HEK293 (cell line): ENCODE measurements around the gene ERAP2.
A peak's percentile ranks its signal among the peaks of the same experiment; 100 is the strongest.

ENCODE experiments used
- CTCF ChIA-PET: fragments of 350-600 bp; formaldehyde crosslinking; extraction: SDS; loops from one replicate; lab custom pipeline; 2021; ENCODE audit warnings: antibody characterized with exemption; lab: Yijun Ruan, JAX
- POLR2A ChIA-PET: fragments of 300-600 bp; formaldehyde crosslinking; extraction: SDS; loops from one replicate; lab custom pipeline; 2020; ENCODE audit warnings: antibody characterized with exemption, inconsistent platforms; lab: Yijun Ruan, JAX
- H3K27ac ChIP-seq: fragments of 200-500 bp; sonication (Bioruptor generic); 2 replicates; pipeline ENCODE4 v1.5.1; 2014; ENCODE audit warnings: low read depth, low read length, control low read depth, inconsistent platforms; ENCODE audit errors: extremely low read depth
- H3K36me3 ChIP-seq, 2 experiments: fragments of 200-500 bp in 1 of 2; sonication (Bioruptor generic) in 1 of 2; 1 replicate in 1 of 2; 2 replicates in 1 of 2; pipeline ENCODE4 v1.5.1; 2014 to 2017; ENCODE audit warnings: inconsistent platforms in 2 of 2, low read length in 2 of 2; ENCODE audit not compliant: control insufficient read depth in 2 of 2, insufficient read depth in 1 of 2
- H3K4me1 ChIP-seq: fragments of 200-500 bp; sonication (Bioruptor generic); 2 replicates; pipeline ENCODE4 v1.5.1; 2014; ENCODE audit warnings: mild to moderate bottlenecking, low read length, inconsistent platforms; ENCODE audit not compliant: control insufficient read depth, insufficient read depth
- H3K4me3 ChIP-seq: 2 replicates; pipeline ENCODE4 v1.5.1; 2011; ENCODE audit warnings: low read depth, mild to moderate bottlenecking, control low read depth, low read length, moderate library complexity
- H3K9me3 ChIP-seq: fragments of 200-500 bp; sonication (Bioruptor generic); 2 replicates; pipeline ENCODE4 v1.5.1; 2014; ENCODE audit warnings: low read depth, low read length, inconsistent platforms; ENCODE audit not compliant: control insufficient read depth, insufficient read depth
- CTCF ChIP-seq: fragments of 450-650 bp; formaldehyde crosslinking; IDR thresholded peaks from 2 replicates; pipeline ENCODE4 v1.5.1; 2016; ENCODE audit warnings: missing biosample characterization, missing genetic modification characterization
- GLI2 ChIP-seq: fragments of 450-650 bp; formaldehyde crosslinking; IDR thresholded peaks from 2 replicates; pipeline ENCODE4; 2017; ENCODE audit warnings: missing biosample characterization, missing genetic modification characterization, low read depth, borderline replicate concordance
- GLIS1 ChIP-seq: fragments of 450-650 bp; formaldehyde crosslinking; IDR thresholded peaks from 2 replicates; pipeline ENCODE4 v1.5.1; 2016; ENCODE audit warnings: missing biosample characterization, missing genetic modification characterization
- HOXC10 ChIP-seq: sonication (generic); formaldehyde crosslinking; IDR thresholded peaks from 2 replicates; pipeline ENCODE4 v1.8.1; 2023; ENCODE audit warnings: mild to moderate bottlenecking, missing genetic modification reagents
- MZF1 ChIP-seq: fragments of 450-650 bp; formaldehyde crosslinking; IDR thresholded peaks from 2 replicates; pipeline ENCODE4 v1.5.1; 2017; ENCODE audit warnings: missing biosample characterization, missing genetic modification characterization, borderline replicate concordance
- REPIN1 ChIP-seq: fragments of 450-650 bp; formaldehyde crosslinking; IDR thresholded peaks from 2 replicates; pipeline ENCODE4 v1.5.1; 2017; ENCODE audit warnings: missing biosample characterization, missing genetic modification characterization, low read depth
- REST ChIP-seq: fragments of 450-650 bp; formaldehyde crosslinking; IDR thresholded peaks from 2 replicates; pipeline ENCODE4 v1.5.1; 2016; ENCODE audit warnings: missing biosample characterization, missing genetic modification characterization
- SCRT2 ChIP-seq: fragments of 450-650 bp; formaldehyde crosslinking; IDR thresholded peaks from 2 replicates; pipeline ENCODE4 v1.5.1; 2016; ENCODE audit warnings: missing biosample characterization, missing genetic modification characterization
- ZBTB17 ChIP-seq: fragments of 450-650 bp; formaldehyde crosslinking; IDR thresholded peaks from 2 replicates; pipeline ENCODE4 v1.5.1; 2016; ENCODE audit warnings: missing biosample characterization, missing genetic modification characterization
- ZBTB48 ChIP-seq: fragments of 450-650 bp; formaldehyde crosslinking; IDR thresholded peaks from 2 replicates; pipeline ENCODE4 v1.5.1; 2016; ENCODE audit warnings: missing biosample characterization, missing genetic modification characterization
- ZFP69B ChIP-seq: fragments of 450-650 bp; formaldehyde crosslinking; IDR thresholded peaks from 2 replicates; pipeline ENCODE4 v1.5.1; 2016; ENCODE audit warnings: missing biosample characterization, missing genetic modification characterization
- ZIC2 ChIP-seq: fragments of 450-650 bp; formaldehyde crosslinking; IDR thresholded peaks from 2 replicates; pipeline ENCODE4 v1.5.1; 2016; ENCODE audit warnings: missing biosample characterization, missing genetic modification characterization
- ZNF266 ChIP-seq: fragments of 450-650 bp; formaldehyde crosslinking; IDR thresholded peaks from 2 replicates; pipeline ENCODE4 v1.5.1; 2016; ENCODE audit warnings: missing biosample characterization, missing genetic modification characterization, low read depth
- ZNF292 ChIP-seq: fragments of 450-650 bp; formaldehyde crosslinking; IDR thresholded peaks from 2 replicates; pipeline ENCODE4 v1.5.1; 2016; ENCODE audit warnings: low read depth, missing biosample characterization, missing genetic modification characterization, borderline replicate concordance
- ZNF394 ChIP-seq: fragments of 450-650 bp; formaldehyde crosslinking; IDR thresholded peaks from 2 replicates; pipeline ENCODE4 v1.5.1; 2016; ENCODE audit warnings: missing biosample characterization, missing genetic modification characterization, mild to moderate bottlenecking, moderate library complexity, borderline replicate concordance
- ZNF501 ChIP-seq: fragments of 450-650 bp; formaldehyde crosslinking; IDR thresholded peaks from 2 replicates; pipeline ENCODE4 v1.5.1; 2016; ENCODE audit warnings: missing biosample characterization, missing genetic modification characterization
- ZNF521 ChIP-seq: fragments of 450-650 bp; formaldehyde crosslinking; IDR thresholded peaks from 2 replicates; pipeline ENCODE4 v1.5.1; 2017; ENCODE audit warnings: missing biosample characterization, mild to moderate bottlenecking, missing genetic modification characterization
- ZNF623 ChIP-seq: fragments of 450-650 bp; formaldehyde crosslinking; IDR thresholded peaks from 2 replicates; pipeline ENCODE4 v1.5.1; 2016; ENCODE audit warnings: missing biosample characterization, missing genetic modification characterization
- ZNF626 ChIP-seq: fragments of 450-650 bp; sonication (Bioruptor Pico); formaldehyde crosslinking; IDR thresholded peaks from 2 replicates; pipeline ENCODE4 v1.5.1; 2018; ENCODE audit warnings: missing biosample characterization, missing genetic modification characterization, inconsistent platforms
- ZNF677 ChIP-seq: fragments of 450-650 bp; IDR thresholded peaks from 2 replicates; pipeline ENCODE4 v1.5.0; 2018; ENCODE audit warnings: missing biosample characterization, mild to moderate bottlenecking, missing genetic modification characterization, moderate library complexity
- ZNF707 ChIP-seq: fragments of 450-650 bp; formaldehyde crosslinking; IDR thresholded peaks from 2 replicates; pipeline ENCODE4 v1.5.1; 2016; ENCODE audit warnings: missing biosample characterization, missing genetic modification characterization
- ZNF747 ChIP-seq: fragments of 450-650 bp; formaldehyde crosslinking; IDR thresholded peaks from 2 replicates; pipeline ENCODE4 v1.5.1; 2016; ENCODE audit warnings: missing biosample characterization, missing genetic modification characterization
- ZNF792 ChIP-seq: fragments of 450-650 bp; formaldehyde crosslinking; IDR thresholded peaks from 2 replicates; pipeline ENCODE4 v1.5.1; 2016; ENCODE audit warnings: missing biosample characterization, missing genetic modification characterization

Gene ERAP2

DNA sequence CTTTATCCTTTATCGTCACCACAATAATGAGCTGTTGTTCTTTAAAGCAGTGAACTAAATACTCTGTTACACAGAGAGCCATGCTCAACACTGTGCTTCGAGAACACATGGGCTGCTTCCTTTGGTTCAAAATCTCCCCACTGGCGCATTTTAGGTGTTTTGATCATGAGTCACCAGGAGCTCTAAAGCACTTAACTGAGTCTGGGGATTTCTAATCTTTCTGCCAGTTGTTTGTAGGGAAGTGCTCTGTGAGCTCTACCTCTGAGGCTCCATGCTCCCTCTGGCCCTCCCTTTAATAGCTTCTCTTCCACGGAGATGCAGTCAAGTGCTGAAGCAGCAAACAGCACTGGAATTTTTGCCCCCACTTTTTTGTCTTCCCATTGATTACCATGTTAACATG is 17.0 kb downstream of the ERAP2 start:
- ChIA-PET POLR2A (no interaction called here), CTCF (interaction anchor here (0.6 to 1.4 kb wide), 2 partner anchors 24 to 104 kb away, joined by 3 to 8 read pairs; no protein-coding TSS in a partner anchor)
- no peaks in the 10 kb centered on the region for H3K36me3 ChIP-seq
- TF ChIP-seq ZNF292 (tag by site-specific recombination) (no peak), MZF1 (tag by site-specific recombination) (peak; percentile 62; the same call in 1 of the 2 replicates)
- H3K9me3 ChIP-seq = no peaks in the 10 kb centered on the region
- H3K4me1 ChIP-seq = no peaks in the 10 kb centered on the region
- no peak overlapping the region for H3K27ac ChIP-seq
- no peak overlapping the region for H3K4me3 ChIP-seq

- POLR2A ChIA-PET = no interaction called here
- Histone ChIP-seq H3K9me3 (no peaks in the 10 kb centered on the region), H3K4me1 (no peaks in the 10 kb centered on the region), H3K27ac (no peak overlapping the region), H3K4me3 (no peak overlapping the region), H3K36me3 (no peaks in the 10 kb centered on the region)
- CTCF ChIA-PET = interaction anchor here (0.8 kb wide), 1 partner anchor 27 kb away, joined by 3 read pairs; no protein-coding TSS in a partner anchor
- no peak for TF ChIP-seq ZFP69B
- no peak for TF ChIP-seq HOXC10 (CRISPR knock-in tag)
- TF ChIP-seq REST (tag by site-specific recombination) = no peak
- TF ChIP-seq ZNF266 (tag by site-specific recombination) = no peak
- TF ChIP-seq ZNF747 = no peak
- TF ChIP-seq ZNF792 (tag by site-specific recombination) = no peak
- TF ChIP-seq ZNF394 (tag by site-specific recombination) = no peak
- no peak for TF ChIP-seq ZNF707
- TF ChIP-seq GLIS1 (tag by site-specific recombination) = no peak
- no peak for TF ChIP-seq GLI2 (tag by site-specific recombination)
Measured at GRCh38 chr5:96896276-96896675, 20.0 kb downstream of the ERAP2 start.

DNA sequence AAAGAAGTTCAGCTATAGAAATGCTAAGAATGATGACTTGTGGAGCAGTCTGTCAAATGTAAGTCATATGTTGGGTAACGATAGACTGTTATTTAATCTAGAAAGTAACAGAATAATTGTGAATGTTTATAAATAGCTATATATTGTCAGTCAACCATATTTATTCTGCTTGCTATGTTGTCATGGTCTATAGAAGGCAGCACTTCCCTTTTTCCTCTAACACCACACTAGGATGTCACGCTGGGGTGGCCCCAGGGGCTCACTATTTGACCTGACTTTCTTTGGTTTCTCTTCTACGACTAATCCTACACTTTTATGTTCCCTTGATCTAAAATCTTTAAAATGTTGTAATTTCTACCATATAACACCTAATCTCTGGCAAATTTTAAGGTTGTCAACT is 20.5 kb downstream of the ERAP2 start:
- no peaks in the 10 kb centered on the region for H3K36me3 ChIP-seq

More for the DNA sequence above, 20.5 kb downstream of the ERAP2 start:
- no peak overlapping the region for H3K27ac ChIP-seq
- no peak overlapping the region for H3K4me3 ChIP-seq
- TF ChIP-seq ZNF623 (tag by site-specific recombination) = no peak
- TF ChIP-seq ZNF501 = no peak
- TF ChIP-seq ZNF626 (tag by site-specific recombination) = no peak
- no peak for TF ChIP-seq CTCF (tag by site-specific recombination)
- no peak for TF ChIP-seq ZBTB48 (tag by site-specific recombination)
- no peak for TF ChIP-seq ZNF677 (tag by site-specific recombination)
- no peak for TF ChIP-seq ZBTB17 (tag by site-specific recombination)
- TF ChIP-seq SCRT2 = no peak
- no peak for TF ChIP-seq REPIN1
- TF ChIP-seq ZNF521 (tag by site-specific recombination) = no peak
- TF ChIP-seq ZIC2 (tag by site-specific recombination) = no peak
- no peaks in the 10 kb centered on the region for H3K4me1 ChIP-seq
- ChIA-PET CTCF (interaction anchor here (0.7 to 0.8 kb wide), 2 partner anchors 28 to 231 kb away, joined by 3 read pairs; no protein-coding TSS in a partner anchor), POLR2A (no interaction called here)
- no peaks in the 10 kb centered on the region for H3K9me3 ChIP-seq
